HG02571 (cell line): Measurements from ENCODE around the gene PPP1R2B.

Experiments
- ATAC-seq: cut with Tn5 transposase; IDR thresholded peaks from one replicate; pipeline ENCODE4 v1.9.1; 2021; ENCODE audit warnings: mild to moderate bottlenecking, moderate library complexity; ENCODE audit not compliant: unreplicated experiment

PPP1R2B gene

DNA sequence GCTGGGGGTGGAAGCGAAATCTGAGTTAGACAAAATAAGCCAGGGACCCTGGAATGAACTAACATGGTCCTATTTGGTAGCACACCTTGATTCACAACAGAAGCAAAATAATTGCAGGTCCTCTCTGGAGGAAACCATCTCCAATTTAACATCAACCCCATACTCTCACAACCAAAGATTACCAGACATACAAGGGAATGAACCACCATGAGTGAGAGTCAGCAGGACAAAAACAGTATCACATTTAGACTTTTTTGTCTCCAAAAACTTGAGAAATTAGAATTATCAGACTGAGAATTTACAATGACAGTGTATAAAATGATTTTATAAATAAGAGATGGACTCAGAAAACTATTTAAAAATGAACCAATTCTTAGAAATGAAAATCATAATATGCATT lies 21.1 kb downstream of the PPP1R2B start:
- no peak for ATAC-seq

DNA sequence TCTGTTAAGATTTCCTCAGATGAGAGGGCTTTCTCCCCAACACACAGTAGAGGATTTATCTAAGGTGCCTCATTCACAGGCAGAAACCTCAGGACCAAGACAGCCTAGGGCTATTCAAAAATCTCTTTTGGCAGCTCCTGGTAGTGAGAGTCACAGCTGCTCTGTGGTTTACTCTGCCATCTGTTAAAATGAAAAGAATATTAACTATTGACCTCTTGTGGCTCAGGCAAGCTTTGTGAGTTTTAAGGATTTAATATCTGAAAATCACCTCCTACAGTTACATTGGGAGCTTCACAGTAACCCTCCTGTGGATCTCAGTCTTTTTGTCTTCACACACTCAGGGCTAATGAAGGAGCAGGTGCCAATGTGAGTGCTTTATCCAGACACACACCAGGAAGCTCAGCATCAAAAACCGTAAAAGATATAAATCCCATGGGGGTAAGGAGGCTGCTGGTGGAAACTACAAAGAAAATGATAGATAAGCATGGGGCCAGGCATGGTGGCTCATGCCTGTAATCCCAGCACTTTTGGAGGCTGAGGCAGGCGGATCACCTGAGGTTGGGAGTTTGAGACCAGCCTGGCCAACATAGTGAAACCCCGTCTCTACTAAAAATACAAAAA lies 29.7 kb downstream of the PPP1R2B start:
- peak; percentile 93 for ATAC-seq

GRCh38 chr5:156883316-156883875 lies 33.3 kb downstream of the PPP1R2B start:
- ATAC-seq = no peak

DNA sequence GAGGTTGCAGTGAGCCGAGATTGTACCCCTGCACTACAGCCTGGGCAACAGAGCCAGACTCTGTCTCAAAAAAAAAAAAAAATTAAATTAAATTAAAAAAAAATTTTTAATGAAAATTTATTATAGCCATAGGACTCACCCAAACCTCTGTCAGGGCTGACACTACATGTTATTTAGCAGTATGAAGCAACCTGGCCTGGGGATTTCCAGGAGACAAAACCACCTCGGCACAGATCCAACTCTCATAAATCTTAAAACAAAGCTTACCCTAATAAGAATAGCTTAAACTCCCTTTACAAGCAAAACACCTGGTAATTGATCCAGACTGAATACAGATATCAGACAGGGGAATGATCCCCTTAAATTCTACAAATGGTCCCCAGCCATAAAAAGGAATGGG lies 38.4 kb downstream of the PPP1R2B start:
- no peak for ATAC-seq

GRCh38 chr5:156892223-156892622 lies 42.1 kb downstream of the PPP1R2B start:
- ATAC-seq = no peak

DNA sequence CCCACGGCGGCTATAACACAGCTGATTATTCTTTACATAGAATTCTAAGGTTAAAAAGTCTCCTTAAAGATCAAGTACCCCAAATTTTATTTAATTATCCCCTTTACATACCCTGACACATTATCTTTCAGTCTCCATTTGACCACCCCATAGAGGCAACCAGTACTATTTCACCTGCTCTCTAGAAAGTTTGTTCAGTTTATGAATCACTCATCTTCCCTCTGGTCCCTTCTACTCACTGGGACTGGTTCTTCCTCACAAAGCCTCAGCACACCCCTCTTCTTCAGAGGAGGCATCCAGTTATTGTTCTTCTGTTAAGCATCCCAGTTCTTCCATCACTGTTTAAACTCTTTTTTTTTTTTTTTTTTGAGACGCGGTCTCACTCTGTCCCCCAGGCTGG lies 42.8 kb downstream of the PPP1R2B start:
- no peak for ATAC-seq

DNA sequence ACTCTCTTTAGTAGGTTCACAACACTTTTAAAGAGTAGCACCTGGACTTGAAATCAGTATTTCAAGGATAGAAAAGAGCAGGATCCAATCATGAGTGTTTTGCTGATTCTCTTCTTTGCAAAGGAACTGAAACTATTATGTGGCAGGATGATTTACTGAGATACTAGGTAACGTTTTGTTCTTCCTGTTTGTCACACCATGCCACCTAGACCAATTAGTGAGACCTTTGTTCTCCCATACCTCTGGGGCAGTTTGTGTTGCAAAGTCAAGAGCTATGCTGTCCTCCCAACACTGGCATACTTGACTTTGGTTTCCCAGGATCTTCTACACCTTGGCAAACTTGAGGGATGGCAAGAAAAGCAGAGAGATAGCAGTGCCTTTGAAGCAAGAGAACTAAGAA lies 43.4 kb downstream of the PPP1R2B start:
- ATAC-seq = peak; percentile 60

DNA sequence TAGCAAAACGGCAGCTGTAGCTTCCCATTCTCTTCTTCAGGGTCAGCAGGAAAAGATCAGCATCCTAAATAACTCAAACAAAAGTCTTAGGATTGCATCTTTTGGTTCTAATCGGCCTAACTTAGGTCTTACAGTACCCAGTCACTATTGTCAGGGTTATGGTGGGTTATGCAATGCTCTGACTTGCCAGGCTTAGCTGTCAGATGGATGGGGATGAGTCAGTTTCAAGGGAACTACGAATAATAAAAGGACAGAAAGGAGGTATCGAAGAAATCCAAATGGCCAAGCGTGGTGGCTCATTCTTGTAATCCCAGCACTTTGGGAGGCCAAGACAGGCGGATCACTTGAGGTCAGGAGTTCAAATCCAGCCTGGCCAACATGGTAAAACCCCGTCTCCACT lies 46.5 kb downstream of the PPP1R2B start:
- ATAC-seq = no peak
